ENCODE data around the gene TSC2.
"Not testable (repeated sequence)": the region's sequence is repeated elsewhere in the genome, so short reads cannot be mapped to it uniquely, and the experiment has no call there.

DNA sequence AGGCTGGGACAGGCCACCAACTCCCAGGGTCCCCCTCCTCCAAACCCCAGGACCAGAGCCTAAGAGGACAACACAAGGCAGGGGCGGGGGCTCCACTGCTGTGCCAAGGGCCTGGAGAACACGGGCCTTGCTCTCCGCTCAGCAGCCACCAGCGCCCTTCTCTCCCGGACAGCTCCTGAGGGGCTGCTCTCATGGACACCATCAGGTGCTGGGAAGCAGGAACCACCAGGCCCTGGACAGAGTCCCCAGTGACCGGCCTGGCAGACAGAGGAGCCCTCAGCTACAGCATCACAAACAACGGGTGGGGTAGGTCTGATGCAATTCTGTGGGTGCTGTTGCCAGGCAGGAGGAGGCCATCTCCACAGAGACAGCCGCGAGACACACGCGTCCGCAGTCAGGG lies 86.0 kb downstream of the TSC2 start:
- TF ChIP-seq, protein P1, sequence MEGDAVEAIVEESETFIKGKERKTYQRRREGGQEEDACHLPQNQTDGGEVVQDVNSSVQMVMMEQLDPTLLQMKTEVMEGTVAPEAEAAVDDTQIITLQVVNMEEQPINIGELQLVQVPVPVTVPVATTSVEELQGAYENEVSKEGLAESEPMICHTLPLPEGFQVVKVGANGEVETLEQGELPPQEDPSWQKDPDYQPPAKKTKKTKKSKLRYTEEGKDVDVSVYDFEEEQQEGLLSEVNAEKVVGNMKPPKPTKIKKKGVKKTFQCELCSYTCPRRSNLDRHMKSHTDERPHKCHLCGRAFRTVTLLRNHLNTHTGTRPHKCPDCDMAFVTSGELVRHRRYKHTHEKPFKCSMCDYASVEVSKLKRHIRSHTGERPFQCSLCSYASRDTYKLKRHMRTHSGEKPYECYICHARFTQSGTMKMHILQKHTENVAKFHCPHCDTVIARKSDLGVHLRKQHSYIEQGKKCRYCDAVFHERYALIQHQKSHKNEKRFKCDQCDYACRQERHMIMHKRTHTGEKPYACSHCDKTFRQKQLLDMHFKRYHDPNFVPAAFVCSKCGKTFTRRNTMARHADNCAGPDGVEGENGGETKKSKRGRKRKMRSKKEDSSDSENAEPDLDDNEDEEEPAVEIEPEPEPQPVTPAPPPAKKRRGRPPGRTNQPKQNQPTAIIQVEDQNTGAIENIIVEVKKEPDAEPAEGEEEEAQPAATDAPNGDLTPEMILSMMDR (IDR thresholded peaks at IDR 0.05; ENCODE audit: poor library complexity, severe bottlenecking), result not testable (repeated sequence)
- TF ChIP-seq MXI1 (conservative IDR thresholded peaks at IDR 0.05; ENCODE audit: poor library complexity, severe bottlenecking); RAD21 (conservative IDR thresholded peaks at IDR 0.05); TAF1 (IDR thresholded peaks at IDR 0.05; ENCODE audit: low read depth); POLR2AphosphoS5 (IDR thresholded peaks at IDR 0.05); EZH2 (IDR thresholded peaks at IDR 0.05; ENCODE audit: borderline replicate concordance, insufficient read depth, low read length, poor library complexity, severe bottlenecking): not testable (repeated sequence)
